ENCODE measurements around the gene VDR. TPM values are rescaled to one million over a fixed set of nuclear protein-coding genes. Genes with fewer than 3 reads are reported as not detected.

Gene VDR
- total RNA-seq, 4 donors from 2014 or later, result 75.1 to 193 (median 156) TPM

DNA sequence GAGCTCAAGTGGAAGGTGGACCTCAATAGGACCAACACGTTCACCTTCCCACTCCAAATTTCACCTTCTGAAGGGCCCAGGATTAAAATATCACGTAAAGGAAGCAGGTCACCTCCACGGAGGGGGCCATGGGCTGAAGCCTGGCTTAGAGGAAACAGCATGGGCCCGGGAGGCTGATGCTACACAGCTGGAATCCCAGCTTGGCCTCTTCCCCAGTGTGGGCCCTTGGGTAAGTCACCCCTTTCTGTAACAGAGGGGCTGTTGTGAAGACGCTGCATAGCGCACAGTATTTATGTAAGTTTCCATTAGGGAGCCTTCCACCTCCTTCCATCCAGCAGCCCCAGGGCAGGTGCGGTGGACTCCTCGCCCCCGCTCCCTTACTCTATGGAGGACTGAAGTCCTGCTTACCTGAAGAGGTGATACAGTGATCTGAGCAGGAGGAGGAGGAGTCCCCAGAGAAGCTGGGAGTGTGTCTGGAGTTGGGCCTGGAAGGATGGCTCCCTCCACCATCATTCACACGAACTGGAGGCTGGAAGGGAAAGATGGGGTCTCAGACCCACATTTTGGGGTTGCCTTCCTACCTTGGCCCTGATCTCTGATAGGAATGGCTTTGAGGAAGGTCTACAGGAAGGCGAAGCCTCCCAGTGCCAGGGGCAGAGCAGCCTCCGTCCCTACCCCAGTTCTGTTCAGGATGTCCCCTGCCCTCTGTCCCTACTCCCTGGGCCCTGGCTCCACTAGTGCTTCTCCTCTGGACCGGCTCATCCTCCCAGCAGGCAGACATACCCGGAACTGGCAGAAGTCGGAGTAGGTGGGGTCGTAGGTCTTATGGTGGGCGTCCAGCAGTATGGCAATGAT lies 47.8 kb downstream of the VDR start:
- no peak for DNase-seq
- peaks cover 0 to 73% (median 0%) of the 10 kb centered on the region in 3 donors for H3K36me3 ChIP-seq

GRCh38 chr12:47856094-47856493 lies 48.7 kb downstream of the VDR start:
- H3K27me3 ChIP-seq, result no peaks in the 10 kb centered on the region
- TF ChIP-seq CTCF (IDR thresholded peaks at IDR 0.05) (no peak), POLR2A (IDR thresholded peaks at IDR 0.05) (no peak)
- no peaks in the 10 kb centered on the region for H3K9me3 ChIP-seq
- H3K4me1 ChIP-seq, result peaks cover 0 to 7% (median 0%) of the 10 kb centered on the region in 4 donors
- no peak overlapping the region for H3K4me3 ChIP-seq
- no peak for DNase-seq
- no peak overlapping the region for H3K27ac ChIP-seq
- peaks cover 0 to 78% (median 0%) of the 10 kb centered on the region in 3 donors for H3K36me3 ChIP-seq

More for the DNA sequence above, 47.8 kb downstream of the VDR start:
- no peak overlapping the region for H3K4me3 ChIP-seq
- H3K27ac ChIP-seq, result no peak overlapping the region
- no peaks in the 10 kb centered on the region for H3K27me3 ChIP-seq
- peaks cover 0 to 7% (median 0%) of the 10 kb centered on the region in 4 donors for H3K4me1 ChIP-seq
- no peaks in the 10 kb centered on the region for H3K9me3 ChIP-seq
- TF ChIP-seq POLR2A (IDR thresholded peaks at IDR 0.05) (no peak), CTCF (IDR thresholded peaks at IDR 0.05) (no peak)

DNA sequence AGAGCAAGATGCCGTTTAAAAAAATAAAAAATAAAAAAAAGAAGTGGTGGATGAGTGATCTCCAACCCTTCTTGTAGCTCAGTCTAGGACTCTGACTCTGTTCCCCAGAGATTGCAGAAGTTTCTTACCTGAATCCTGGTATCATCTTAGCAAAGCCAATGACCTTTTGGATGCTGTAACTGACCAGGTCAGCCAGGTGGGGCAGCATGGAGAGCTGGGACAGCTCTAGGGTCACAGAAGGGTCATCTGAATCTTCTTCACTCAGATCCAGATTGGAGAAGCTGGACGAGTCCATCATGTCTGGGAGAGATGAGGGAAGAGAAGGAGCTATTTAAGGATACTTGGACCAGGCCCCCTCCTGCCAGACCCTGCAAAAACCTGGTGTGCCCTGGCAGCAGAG lies 49.3 kb downstream of the VDR start:
- Histone ChIP-seq H3K9me3 (no peaks in the 10 kb centered on the region), H3K36me3 (peaks cover 0 to 78% (median 0%) of the 10 kb centered on the region in 3 donors)
- no peak for DNase-seq

DNA sequence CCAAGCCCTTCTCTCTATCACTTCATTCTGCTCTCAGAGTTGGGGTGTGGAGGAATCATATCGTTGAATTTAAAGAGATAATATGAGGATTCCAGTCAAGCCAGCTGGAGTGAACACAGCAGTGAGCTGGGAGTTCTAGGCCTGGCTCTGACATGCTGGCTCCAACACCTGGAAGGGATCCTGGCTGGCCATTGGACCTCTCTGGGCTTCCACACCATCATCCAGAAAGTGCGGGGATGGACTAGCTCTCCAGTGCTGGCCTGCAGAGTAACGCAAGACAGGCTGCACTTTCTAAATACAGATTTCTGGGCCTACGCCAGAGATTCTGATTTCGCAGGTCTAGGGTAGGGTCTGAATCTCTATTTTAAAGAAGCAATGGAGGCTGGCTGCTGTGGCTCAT lies 50.3 kb downstream of the VDR start:
- Histone ChIP-seq H3K4me3 (no peak overlapping the region), H3K4me1 (no peaks in the 10 kb centered on the region), H3K36me3 (peaks cover 0 to 82% (median 0%) of the 10 kb centered on the region in 3 donors), H3K9me3 (no peaks in the 10 kb centered on the region), H3K27me3 (no peaks in the 10 kb centered on the region), H3K27ac (no peak overlapping the region)
- DNase-seq, result no peak
- TF ChIP-seq POLR2A (IDR thresholded peaks at IDR 0.05) (no peak), CTCF (IDR thresholded peaks at IDR 0.05) (no peak)

More for the DNA sequence above, 49.3 kb downstream of the VDR start:
- TF ChIP-seq CTCF (IDR thresholded peaks at IDR 0.05) (no peak), POLR2A (IDR thresholded peaks at IDR 0.05) (no peak)
- no peaks in the 10 kb centered on the region for H3K27me3 ChIP-seq
- no peak overlapping the region for H3K27ac ChIP-seq
- H3K4me3 ChIP-seq, result no peak overlapping the region
- H3K4me1 ChIP-seq, result peaks cover 0 to 5% (median 0%) of the 10 kb centered on the region in 4 donors

DNA sequence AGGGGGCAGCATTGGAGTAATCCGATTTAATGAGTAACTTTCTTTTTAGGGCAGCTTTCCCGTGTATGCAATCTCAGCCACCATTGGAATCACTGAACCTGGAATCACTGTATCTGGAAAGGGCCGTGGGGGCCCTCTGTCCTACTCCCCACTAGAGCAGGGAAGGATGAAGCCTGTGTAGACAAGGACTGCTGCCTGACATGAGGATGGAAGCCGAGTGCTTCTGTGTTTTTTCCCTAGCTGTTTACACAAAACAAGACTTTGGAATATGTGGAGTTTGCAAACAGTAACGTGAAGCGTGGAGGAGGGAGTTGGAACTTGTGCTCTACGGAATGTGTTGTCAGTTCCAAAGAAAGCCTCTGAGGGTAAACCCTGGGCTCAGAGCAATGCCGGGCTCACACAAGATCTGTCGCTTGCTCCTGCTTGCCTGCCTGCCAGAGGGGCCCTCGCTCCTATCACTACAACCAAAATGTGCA lies 52.7 kb downstream of the VDR start:
- H3K9me3 ChIP-seq, result no peaks in the 10 kb centered on the region
- DNase-seq, result no peak
- no peaks in the 10 kb centered on the region for H3K4me1 ChIP-seq
- no peak overlapping the region for H3K4me3 ChIP-seq
- no peak overlapping the region for H3K27ac ChIP-seq
- no peaks in the 10 kb centered on the region for H3K27me3 ChIP-seq
- peaks cover 0 to 71% (median 0%) of the 10 kb centered on the region in 3 donors for H3K36me3 ChIP-seq
- TF ChIP-seq POLR2A (IDR thresholded peaks at IDR 0.05) (no peak), CTCF (IDR thresholded peaks at IDR 0.05) (no peak)
